Testis (tissue), 3 donors: ENCODE measurements around the gene DLG2. TPM values are rescaled to one million over a fixed set of nuclear protein-coding genes. Genes with fewer than 3 reads are reported as not detected.

ENCODE experiments used
- DNase-seq: peaks from one replicate; pipeline ENCODE4 v3.0.0-alpha.2; 2019
- H3K27ac ChIP-seq, 2 donors: fragments of 200-600 bp; sonication (generic); one replicate each; pipeline ENCODE4 v1.5.1; 2019
- H3K27me3 ChIP-seq: fragments of 200-600 bp; sonication (generic); one replicate; pipeline ENCODE4 v1.5.1; 2019
- H3K36me3 ChIP-seq: fragments of 200-600 bp; sonication (generic); one replicate; pipeline ENCODE4 v1.5.1; 2017; ENCODE audit warnings: low read depth; ENCODE audit errors: missing control alignments
- H3K4me1 ChIP-seq: fragments of 200-600 bp; sonication (generic); one replicate; pipeline ENCODE4 v1.5.1; 2019
- H3K4me3 ChIP-seq, 2 donors: fragments of 200-600 bp; sonication (generic); one replicate each; pipeline ENCODE4 v1.5.1; 2017 to 2019
- H3K9me3 ChIP-seq: fragments of 200-600 bp; sonication (generic); one replicate; pipeline ENCODE4 v1.5.1; 2017
- POLR2A ChIP-seq: fragments of 450-650 bp; IDR thresholded peaks from one replicate; pipeline ENCODE4 v1.6.1; 2017; ENCODE audit warnings: antibody characterized with exemption, mild to moderate bottlenecking, moderate library complexity
- WGBS, 2 donors: methylation state at CpG; one replicate each; pipeline ENCODE4 v1.1.5; 2018; 5-methylcytosine and 5-hydroxymethylcytosine counted together
- intact Hi-C: fragments of 100-400 bp; cut with DNase I; formaldehyde crosslinking; loops from one replicate; pipeline ENCODE4 v1.15.1; 2023; ENCODE audit warnings: low total_unique reads
- polyA plus RNA-seq: library from polyadenylated mRNA; stranded (reverse); fragments of 350-450 nt; fragmentation: Illumina TruSeq; extraction: RNeasy Lipid Tissue Mini Kit (QIAGEN cat#74804); gene quantifications from one replicate; pipeline ENCODE4 v1.2.3, GENCODE V29; 2014; ENCODE audit warnings: low read depth, low replicate concordance; ENCODE audit not compliant: insufficient read depth
- total RNA-seq, 2 donors: library from RNA; depleted of rRNA; stranded (reverse); fragments of >200 nt; gene quantifications; one replicate each; pipeline ENCODE4 v1.2.3, GENCODE V29; 2016
- TF ChIP-seq, protein P1 (sequence below), 3 experiments: fragments of 450-650 bp in 2 of 3; fragments of 200-600 bp in 1 of 3; sonication (generic) in 1 of 3; IDR thresholded peaks; one replicate each; pipeline ENCODE4 v1.5.1; 2016 to 2019; ENCODE audit warnings: antibody characterized with exemption in 3 of 3, mild to moderate bottlenecking in 2 of 3, moderate library complexity in 1 of 3

DLG2 gene
- total and polyA plus RNA-seq, 3 donors from 2014 or later = 13.8 to 23.0 (median 14.1) TPM

DNA sequence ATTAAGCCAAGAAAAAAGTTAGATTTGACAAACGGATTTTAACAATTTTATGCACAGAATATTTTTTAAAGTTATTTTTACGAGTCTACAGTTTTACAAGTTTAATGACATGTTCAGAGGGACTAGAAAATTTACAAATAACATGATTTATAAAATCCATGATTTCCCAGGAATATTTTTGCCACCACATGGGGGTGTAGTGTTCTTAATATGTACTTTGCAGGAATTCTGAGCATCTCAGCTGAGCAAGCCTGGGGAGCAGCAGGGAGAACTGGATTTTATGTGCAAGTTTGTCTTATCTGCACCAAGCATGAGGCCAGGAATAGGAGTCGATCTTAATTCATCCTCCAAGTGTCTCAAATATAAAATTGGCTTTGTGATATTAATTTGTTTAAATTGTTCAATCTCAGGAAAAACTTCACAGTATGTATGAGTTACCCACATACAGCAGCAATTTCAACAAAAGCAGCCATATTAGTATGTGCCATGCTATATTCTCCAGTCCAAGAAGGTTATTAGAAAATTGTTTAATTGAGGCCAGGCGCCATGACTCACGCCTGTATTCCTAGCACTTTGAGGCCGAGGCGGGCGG is 826.3 kb downstream of the DLG2 start:
- 66 to 69% methylated on average over 8 of the region's 8 CpGs for WGBS, 2 donors
- H3K4me1 ChIP-seq = no peaks in the 10 kb centered on the region
- no peaks in the 10 kb centered on the region for H3K36me3 ChIP-seq
- H3K27ac ChIP-seq = no peak overlapping the region
- H3K4me3 ChIP-seq = no peak overlapping the region
- DNase-seq = no peak
- no peaks in the 10 kb centered on the region for H3K27me3 ChIP-seq
- TF ChIP-seq, protein P1, sequence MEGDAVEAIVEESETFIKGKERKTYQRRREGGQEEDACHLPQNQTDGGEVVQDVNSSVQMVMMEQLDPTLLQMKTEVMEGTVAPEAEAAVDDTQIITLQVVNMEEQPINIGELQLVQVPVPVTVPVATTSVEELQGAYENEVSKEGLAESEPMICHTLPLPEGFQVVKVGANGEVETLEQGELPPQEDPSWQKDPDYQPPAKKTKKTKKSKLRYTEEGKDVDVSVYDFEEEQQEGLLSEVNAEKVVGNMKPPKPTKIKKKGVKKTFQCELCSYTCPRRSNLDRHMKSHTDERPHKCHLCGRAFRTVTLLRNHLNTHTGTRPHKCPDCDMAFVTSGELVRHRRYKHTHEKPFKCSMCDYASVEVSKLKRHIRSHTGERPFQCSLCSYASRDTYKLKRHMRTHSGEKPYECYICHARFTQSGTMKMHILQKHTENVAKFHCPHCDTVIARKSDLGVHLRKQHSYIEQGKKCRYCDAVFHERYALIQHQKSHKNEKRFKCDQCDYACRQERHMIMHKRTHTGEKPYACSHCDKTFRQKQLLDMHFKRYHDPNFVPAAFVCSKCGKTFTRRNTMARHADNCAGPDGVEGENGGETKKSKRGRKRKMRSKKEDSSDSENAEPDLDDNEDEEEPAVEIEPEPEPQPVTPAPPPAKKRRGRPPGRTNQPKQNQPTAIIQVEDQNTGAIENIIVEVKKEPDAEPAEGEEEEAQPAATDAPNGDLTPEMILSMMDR (IDR thresholded peaks at IDR 0.05) = peak in 1 of 3 experiments; percentile 31
- no peak for TF ChIP-seq POLR2A
- intact Hi-C loops = no loop called here
- no peaks in the 10 kb centered on the region for H3K9me3 ChIP-seq

DNA sequence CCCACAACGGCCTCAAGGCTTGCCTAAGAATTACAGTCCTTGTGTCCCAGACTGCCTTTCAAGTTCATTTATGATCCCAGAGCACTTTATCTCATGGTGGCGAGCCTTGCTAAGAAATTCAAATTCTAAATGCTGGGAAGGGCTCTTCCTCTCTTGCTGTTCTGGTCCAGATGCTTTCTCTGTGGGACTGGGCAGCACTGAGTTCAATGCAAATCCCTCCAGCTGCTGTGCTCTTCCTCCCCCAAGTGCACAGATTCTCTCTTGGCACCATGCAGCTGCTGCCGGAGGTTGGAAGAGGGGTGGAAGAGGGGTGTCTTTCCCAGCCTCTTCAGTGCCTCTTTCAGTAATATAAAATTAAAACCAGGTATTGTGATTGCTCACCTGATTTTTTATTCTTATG is 828.0 kb downstream of the DLG2 start:
- Histone ChIP-seq H3K4me1 (no peaks in the 10 kb centered on the region), H3K36me3 (no peaks in the 10 kb centered on the region), H3K9me3 (no peaks in the 10 kb centered on the region), H3K4me3 (no peak overlapping the region), H3K27ac (no peak overlapping the region), H3K27me3 (no peaks in the 10 kb centered on the region)
- no peak for TF ChIP-seq POLR2A
- TF ChIP-seq, protein P1 (IDR thresholded peaks at IDR 0.05) = no peak
- DNase-seq = no peak
- intact Hi-C loops = no loop called here
- 65 to 73% methylated on average over 3 of the region's 3 CpGs for WGBS, 2 donors

DNA sequence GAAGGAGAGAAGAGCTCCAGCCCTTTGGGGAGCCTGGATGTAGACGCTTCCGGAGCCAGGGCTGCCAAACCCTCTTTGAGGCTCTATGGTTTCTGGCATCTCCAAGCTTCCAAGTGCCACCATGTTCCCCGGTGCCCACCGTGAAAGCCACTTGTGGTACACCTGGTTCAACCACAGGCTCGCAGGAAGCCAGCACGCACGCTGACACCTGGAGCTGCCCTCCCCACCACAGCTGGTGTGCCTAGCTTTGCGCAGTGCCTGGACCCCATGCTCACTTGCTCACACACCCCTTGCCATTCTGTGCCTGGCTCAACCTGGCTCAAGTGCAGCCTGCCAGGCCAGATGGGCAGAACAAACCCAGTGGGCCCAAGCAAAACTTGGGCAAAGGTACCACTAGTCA is 831.4 kb downstream of the DLG2 start:
- Histone ChIP-seq H3K27me3 (no peaks in the 10 kb centered on the region), H3K36me3 (no peaks in the 10 kb centered on the region), H3K4me3 (no peak overlapping the region), H3K4me1 (no peaks in the 10 kb centered on the region), H3K27ac (no peak overlapping the region), H3K9me3 (no peaks in the 10 kb centered on the region)
- 96 to 97% methylated on average over 7 to 8 of the region's 8 CpGs for WGBS, 2 donors
- no peak for DNase-seq
- TF ChIP-seq POLR2A = no peak
- TF ChIP-seq, protein P1 (IDR thresholded peaks at IDR 0.05) = no peak
- intact Hi-C loops = no loop called here

DNA sequence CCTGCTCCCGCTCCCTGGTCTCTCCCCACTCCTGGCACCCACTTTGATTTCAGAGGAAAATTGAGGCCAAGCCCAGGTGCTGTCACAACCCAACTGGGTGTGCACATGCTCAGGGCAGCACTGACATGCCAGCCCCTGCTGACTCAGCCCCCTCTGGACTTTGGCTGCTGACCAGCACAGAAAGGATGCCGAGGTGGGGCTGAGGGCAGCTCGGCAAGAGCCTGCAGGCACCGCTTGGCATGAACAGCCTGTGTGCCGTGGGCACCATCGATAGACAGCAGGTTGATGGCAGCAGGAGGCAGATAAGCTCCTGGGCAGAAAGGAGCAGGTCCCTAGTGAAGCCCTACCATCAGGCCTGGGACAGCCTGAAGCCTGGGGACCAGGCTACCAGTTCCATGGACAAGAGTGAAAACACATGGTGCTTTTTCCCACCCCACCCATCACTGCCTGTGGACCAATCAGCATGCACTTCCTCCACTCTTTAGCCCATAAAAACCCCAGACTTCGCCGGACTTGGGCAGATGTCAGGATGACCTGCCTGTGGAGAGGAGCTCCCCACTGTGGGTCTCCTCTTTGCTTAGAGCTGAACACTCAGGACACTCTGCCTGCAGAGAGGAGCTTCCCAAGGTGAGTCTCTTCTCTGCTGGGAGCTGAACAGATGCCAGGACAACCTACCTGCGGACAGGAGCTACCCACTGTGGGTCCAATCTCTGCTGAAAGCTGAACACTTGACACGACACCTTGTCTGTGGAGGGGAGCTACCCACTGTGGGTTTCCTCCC is 832.3 kb downstream of the DLG2 start:
- no peaks in the 10 kb centered on the region for H3K27me3 ChIP-seq
- H3K9me3 ChIP-seq = no peaks in the 10 kb centered on the region
- H3K27ac ChIP-seq = no peak overlapping the region
- TF ChIP-seq, protein P1 (IDR thresholded peaks at IDR 0.05) = no peak
- TF ChIP-seq POLR2A = no peak
- H3K36me3 ChIP-seq = no peaks in the 10 kb centered on the region
- no peaks in the 10 kb centered on the region for H3K4me1 ChIP-seq
- H3K4me3 ChIP-seq = no peak overlapping the region
- 63 to 97% methylated on average over 2 to 10 of the region's 10 CpGs for WGBS, 2 donors
- intact Hi-C loops = no loop called here
- DNase-seq = no peak
